Measurements from ENCODE around the gene PRKCA. TPM values are rescaled to one million over a fixed set of nuclear protein-coding genes. Genes with fewer than 3 reads are reported as not detected.
A peak's percentile ranks its signal among the peaks of the same experiment; 100 is the strongest.

PRKCA gene
- total and polyA plus RNA-seq, 2 experiments from 2014 or later = 6.4 to 35.4 TPM

DNA sequence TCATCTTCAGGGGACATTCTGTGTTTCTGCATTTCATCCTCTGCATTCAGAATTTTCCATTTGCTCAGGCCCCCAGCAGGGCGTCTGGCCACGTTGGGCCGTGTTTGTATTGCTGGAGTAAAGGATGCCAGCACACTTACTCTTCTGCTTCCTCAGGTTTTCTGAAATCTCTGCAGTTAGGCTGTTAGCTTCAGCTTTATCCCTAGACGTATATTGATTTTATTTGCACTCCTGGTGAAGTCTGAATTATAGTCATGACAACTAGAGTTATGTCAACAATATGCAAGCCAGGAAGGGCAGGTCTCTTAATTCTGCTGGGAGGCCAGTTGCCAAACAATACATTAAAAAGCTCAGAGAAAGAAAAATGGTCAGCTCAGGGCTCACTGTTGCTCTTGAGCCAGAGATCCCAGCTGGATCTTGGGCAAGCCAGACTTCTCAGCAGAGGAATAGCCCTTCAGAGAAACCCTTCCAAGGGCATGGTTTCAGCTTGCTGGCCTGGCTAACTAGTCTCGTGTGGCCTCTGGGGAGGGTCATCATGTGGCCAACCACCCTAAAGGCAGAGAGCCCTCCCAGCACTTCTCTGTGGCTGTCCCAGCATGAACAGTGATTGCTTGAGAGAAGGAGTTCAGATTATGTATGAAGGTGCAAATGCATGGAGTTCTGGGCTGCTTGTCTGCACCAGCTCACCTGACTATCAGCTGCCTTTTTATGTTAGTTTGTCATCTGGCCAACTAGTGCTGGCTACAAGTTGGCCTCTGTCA is 422.3 kb downstream of the PRKCA start:
- Histone ChIP-seq H3F3A (replicated peaks; ENCODE audit: low read depth) (peaks cover 8% of the 10 kb centered on the region; the same call in 1 of the 2 replicates), H3K27me3 (ENCODE audit: insufficient read depth) (no peaks in the 10 kb centered on the region), H3K27ac (ENCODE audit: low read depth) (no peak overlapping the region), H3K36me3 (ENCODE audit: insufficient read depth) (no peaks in the 10 kb centered on the region), H4K20me1 (replicated peaks; ENCODE audit: insufficient read depth) (no peaks in the 10 kb centered on the region), H3K4me2 (no peak overlapping the region), H3K9me2 (ENCODE audit: insufficient read depth) (0 out of 2 replicates have a peak, but pooled peaks cover 7% of the 10 kb centered on the region), H3K4me3 (no peak overlapping the region), H3K79me2 (replicated peaks; ENCODE audit: insufficient read depth) (no peaks in the 10 kb centered on the region), H3K4me1 (ENCODE audit: insufficient read depth) (peaks cover 24% of the 10 kb centered on the region), H2AFZ (no peak overlapping the region)
- Mint-ChIP-seq H3K9me3 (no peaks in the 10 kb centered on the region), H3K27ac (peak overlapping the region; percentile 11; the same call in 1 of the 2 replicates), H3K27me3 (ENCODE audit: insufficient read depth, low read depth, poor library complexity) (peaks cover 20% of the 10 kb centered on the region), H3K36me3 (ENCODE audit: low read depth) (no peaks in the 10 kb centered on the region), H3K4me3 (no peak overlapping the region), H3K4me1 (peaks cover 62% of the 10 kb centered on the region)
- ATAC-seq (no peak), DNase-seq (ENCODE audit: low spot score) (no peak)
- TF ChIP-seq CREB1 (CRISPR knock-in tag; IDR thresholded peaks at IDR 0.05; ENCODE audit: low read depth) = no peak
- TF ChIP-seq, protein P1, sequence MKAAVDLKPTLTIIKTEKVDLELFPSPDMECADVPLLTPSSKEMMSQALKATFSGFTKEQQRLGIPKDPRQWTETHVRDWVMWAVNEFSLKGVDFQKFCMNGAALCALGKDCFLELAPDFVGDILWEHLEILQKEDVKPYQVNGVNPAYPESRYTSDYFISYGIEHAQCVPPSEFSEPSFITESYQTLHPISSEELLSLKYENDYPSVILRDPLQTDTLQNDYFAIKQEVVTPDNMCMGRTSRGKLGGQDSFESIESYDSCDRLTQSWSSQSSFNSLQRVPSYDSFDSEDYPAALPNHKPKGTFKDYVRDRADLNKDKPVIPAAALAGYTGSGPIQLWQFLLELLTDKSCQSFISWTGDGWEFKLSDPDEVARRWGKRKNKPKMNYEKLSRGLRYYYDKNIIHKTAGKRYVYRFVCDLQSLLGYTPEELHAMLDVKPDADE (IDR thresholded peaks at IDR 0.05) = no peak
- TF ChIP-seq, protein P2, sequence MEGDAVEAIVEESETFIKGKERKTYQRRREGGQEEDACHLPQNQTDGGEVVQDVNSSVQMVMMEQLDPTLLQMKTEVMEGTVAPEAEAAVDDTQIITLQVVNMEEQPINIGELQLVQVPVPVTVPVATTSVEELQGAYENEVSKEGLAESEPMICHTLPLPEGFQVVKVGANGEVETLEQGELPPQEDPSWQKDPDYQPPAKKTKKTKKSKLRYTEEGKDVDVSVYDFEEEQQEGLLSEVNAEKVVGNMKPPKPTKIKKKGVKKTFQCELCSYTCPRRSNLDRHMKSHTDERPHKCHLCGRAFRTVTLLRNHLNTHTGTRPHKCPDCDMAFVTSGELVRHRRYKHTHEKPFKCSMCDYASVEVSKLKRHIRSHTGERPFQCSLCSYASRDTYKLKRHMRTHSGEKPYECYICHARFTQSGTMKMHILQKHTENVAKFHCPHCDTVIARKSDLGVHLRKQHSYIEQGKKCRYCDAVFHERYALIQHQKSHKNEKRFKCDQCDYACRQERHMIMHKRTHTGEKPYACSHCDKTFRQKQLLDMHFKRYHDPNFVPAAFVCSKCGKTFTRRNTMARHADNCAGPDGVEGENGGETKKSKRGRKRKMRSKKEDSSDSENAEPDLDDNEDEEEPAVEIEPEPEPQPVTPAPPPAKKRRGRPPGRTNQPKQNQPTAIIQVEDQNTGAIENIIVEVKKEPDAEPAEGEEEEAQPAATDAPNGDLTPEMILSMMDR (conservative IDR thresholded peaks at IDR 0.05; ENCODE audit: low read depth in 2 of 2) = no peak
- no peak for TF ChIP-seq POLR2AphosphoS5 (IDR thresholded peaks at IDR 0.05; ENCODE audit: low read depth)
- no peak for TF ChIP-seq EZH2 (IDR thresholded peaks at IDR 0.05; ENCODE audit: low read depth, unreplicated experiment)
- TF ChIP-seq, protein P3, sequence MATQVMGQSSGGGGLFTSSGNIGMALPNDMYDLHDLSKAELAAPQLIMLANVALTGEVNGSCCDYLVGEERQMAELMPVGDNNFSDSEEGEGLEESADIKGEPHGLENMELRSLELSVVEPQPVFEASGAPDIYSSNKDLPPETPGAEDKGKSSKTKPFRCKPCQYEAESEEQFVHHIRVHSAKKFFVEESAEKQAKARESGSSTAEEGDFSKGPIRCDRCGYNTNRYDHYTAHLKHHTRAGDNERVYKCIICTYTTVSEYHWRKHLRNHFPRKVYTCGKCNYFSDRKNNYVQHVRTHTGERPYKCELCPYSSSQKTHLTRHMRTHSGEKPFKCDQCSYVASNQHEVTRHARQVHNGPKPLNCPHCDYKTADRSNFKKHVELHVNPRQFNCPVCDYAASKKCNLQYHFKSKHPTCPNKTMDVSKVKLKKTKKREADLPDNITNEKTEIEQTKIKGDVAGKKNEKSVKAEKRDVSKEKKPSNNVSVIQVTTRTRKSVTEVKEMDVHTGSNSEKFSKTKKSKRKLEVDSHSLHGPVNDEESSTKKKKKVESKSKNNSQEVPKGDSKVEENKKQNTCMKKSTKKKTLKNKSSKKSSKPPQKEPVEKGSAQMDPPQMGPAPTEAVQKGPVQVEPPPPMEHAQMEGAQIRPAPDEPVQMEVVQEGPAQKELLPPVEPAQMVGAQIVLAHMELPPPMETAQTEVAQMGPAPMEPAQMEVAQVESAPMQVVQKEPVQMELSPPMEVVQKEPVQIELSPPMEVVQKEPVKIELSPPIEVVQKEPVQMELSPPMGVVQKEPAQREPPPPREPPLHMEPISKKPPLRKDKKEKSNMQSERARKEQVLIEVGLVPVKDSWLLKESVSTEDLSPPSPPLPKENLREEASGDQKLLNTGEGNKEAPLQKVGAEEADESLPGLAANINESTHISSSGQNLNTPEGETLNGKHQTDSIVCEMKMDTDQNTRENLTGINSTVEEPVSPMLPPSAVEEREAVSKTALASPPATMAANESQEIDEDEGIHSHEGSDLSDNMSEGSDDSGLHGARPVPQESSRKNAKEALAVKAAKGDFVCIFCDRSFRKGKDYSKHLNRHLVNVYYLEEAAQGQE (IDR thresholded peaks at IDR 0.05; ENCODE audit: unreplicated experiment) = no peak
- TF ChIP-seq JUNB (IDR thresholded peaks at IDR 0.05; ENCODE audit: unreplicated experiment) = no peak
- TF ChIP-seq ZNF331 (CRISPR knock-in tag; IDR thresholded peaks at IDR 0.05; ENCODE audit: low read depth) = no peak
- TF ChIP-seq NANOG (IDR thresholded peaks at IDR 0.05; ENCODE audit: borderline replicate concordance) = no peak
- no peak for TF ChIP-seq STAT1 (IDR thresholded peaks at IDR 0.05; ENCODE audit: unreplicated experiment)
- no peak for TF ChIP-seq ZNF114 (CRISPR knock-in tag; IDR thresholded peaks at IDR 0.05)
- no peak for TF ChIP-seq EZH2phosphoT487 (IDR thresholded peaks at IDR 0.05; ENCODE audit: unreplicated experiment)
- TF ChIP-seq, protein P4, sequence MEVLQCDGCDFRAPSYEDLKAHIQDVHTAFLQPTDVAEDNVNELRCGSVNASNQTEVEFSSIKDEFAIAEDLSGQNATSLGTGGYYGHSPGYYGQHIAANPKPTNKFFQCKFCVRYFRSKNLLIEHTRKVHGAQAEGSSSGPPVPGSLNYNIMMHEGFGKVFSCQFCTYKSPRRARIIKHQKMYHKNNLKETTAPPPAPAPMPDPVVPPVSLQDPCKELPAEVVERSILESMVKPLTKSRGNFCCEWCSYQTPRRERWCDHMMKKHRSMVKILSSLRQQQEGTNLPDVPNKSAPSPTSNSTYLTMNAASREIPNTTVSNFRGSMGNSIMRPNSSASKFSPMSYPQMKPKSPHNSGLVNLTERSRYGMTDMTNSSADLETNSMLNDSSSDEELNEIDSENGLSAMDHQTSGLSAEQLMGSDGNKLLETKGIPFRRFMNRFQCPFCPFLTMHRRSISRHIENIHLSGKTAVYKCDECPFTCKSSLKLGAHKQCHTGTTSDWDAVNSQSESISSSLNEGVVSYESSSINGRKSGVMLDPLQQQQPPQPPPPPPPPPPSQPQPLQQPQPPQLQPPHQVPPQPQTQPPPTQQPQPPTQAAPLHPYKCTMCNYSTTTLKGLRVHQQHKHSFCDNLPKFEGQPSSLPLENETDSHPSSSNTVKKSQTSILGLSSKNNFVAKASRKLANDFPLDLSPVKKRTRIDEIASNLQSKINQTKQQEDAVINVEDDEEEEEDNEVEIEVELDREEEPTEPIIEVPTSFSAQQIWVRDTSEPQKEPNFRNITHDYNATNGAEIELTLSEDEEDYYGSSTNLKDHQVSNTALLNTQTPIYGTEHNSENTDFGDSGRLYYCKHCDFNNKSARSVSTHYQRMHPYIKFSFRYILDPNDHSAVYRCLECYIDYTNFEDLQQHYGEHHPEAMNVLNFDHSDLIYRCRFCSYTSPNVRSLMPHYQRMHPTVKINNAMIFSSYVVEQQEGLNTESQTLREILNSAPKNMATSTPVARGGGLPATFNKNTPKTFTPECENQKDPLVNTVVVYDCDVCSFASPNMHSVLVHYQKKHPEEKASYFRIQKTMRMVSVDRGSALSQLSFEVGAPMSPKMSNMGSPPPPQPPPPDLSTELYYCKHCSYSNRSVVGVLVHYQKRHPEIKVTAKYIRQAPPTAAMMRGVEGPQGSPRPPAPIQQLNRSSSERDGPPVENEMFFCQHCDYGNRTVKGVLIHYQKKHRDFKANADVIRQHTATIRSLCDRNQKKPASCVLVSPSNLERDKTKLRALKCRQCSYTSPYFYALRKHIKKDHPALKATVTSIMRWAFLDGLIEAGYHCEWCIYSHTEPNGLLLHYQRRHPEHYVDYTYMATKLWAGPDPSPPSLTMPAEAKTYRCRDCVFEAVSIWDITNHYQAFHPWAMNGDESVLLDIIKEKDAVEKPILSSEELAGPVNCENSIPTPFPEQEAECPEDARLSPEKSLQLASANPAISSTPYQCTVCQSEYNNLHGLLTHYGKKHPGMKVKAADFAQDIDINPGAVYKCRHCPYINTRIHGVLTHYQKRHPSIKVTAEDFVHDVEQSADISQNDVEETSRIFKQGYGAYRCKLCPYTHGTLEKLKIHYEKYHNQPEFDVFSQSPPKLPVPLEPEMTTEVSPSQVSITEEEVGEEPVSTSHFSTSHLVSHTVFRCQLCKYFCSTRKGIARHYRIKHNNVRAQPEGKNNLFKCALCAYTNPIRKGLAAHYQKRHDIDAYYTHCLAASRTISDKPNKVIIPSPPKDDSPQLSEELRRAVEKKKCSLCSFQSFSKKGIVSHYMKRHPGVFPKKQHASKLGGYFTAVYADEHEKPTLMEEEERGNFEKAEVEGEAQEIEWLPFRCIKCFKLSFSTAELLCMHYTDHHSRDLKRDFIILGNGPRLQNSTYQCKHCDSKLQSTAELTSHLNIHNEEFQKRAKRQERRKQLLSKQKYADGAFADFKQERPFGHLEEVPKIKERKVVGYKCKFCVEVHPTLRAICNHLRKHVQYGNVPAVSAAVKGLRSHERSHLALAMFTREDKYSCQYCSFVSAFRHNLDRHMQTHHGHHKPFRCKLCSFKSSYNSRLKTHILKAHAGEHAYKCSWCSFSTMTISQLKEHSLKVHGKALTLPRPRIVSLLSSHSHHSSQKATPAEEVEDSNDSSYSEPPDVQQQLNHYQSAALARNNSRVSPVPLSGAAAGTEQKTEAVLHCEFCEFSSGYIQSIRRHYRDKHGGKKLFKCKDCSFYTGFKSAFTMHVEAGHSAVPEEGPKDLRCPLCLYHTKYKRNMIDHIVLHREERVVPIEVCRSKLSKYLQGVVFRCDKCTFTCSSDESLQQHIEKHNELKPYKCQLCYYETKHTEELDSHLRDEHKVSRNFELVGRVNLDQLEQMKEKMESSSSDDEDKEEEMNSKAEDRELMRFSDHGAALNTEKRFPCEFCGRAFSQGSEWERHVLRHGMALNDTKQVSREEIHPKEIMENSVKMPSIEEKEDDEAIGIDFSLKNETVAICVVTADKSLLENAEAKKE (CRISPR knock-in tag; IDR thresholded peaks at IDR 0.05) = no peak
